Activated CD8-positive, alpha-beta memory T cell treated with anti-CD3 and anti-CD28 coated beads for 24 hours (primary cell): ENCODE measurements around the gene ADCY10.
A peak's percentile ranks its signal among the peaks of the same experiment; 100 is the strongest.
"Not testable (repeated sequence)": the region's sequence is repeated elsewhere in the genome, so short reads cannot be mapped to it uniquely, and the experiment has no call there.

Experiments used
- DNase-seq: peaks from one replicate; pipeline ENCODE4 v3.0.0-alpha.2; 2020

The ADCY10 gene

GRCh38 chr1:167842872-167843271, 71.1 kb downstream of the ADCY10 start:
- DNase-seq: no peak

- no peak for DNase-seq
These were observed 72.4 kb downstream of the ADCY10 start for GRCh38 chr1:167841530-167841929.

- no peak for DNase-seq
These were observed 74.9 kb downstream of the ADCY10 start for GRCh38 chr1:167839009-167839408.

GRCh38 chr1:167837326-167837725, 76.6 kb downstream of the ADCY10 start:
- DNase-seq: no peak

GRCh38 chr1:167836197-167836596, 77.7 kb downstream of the ADCY10 start:
- no peak for DNase-seq

GRCh38 chr1:167833904-167834303, 80.0 kb downstream of the ADCY10 start:
- DNase-seq: no peak

- no peak for DNase-seq
These were observed 81.2 kb downstream of the ADCY10 start for GRCh38 chr1:167832693-167833092.

GRCh38 chr1:167830668-167831067, 83.3 kb downstream of the ADCY10 start:
- not testable (repeated sequence) for DNase-seq

- DNase-seq: no peak
These were observed 84.1 kb downstream of the ADCY10 start for GRCh38 chr1:167829868-167830267.

GRCh38 chr1:167826127-167826526, 87.8 kb downstream of the ADCY10 start:
- DNase-seq: no peak

- DNase-seq: no peak
These were observed 88.4 kb downstream of the ADCY10 start for GRCh38 chr1:167825419-167826079.

GRCh38 chr1:167824163-167824794, 89.7 kb downstream of the ADCY10 start:
- DNase-seq: no peak

GRCh38 chr1:167821969-167822685, 91.8 kb downstream of the ADCY10 start:
- no peak for DNase-seq

GRCh38 chr1:167821356-167821685, 92.6 kb downstream of the ADCY10 start:
- no peak for DNase-seq

- DNase-seq: no peak
These were observed 93.1 kb downstream of the ADCY10 start for GRCh38 chr1:167820684-167821355.

- peak; percentile 69 for DNase-seq
These were observed 93.9 kb downstream of the ADCY10 start for GRCh38 chr1:167819849-167820683.

GRCh38 chr1:167815650-167816049, 98.3 kb downstream of the ADCY10 start:
- no peak for DNase-seq

- no peak for DNase-seq
These were observed 101.0 kb downstream of the ADCY10 start for GRCh38 chr1:167812972-167813371.

- DNase-seq: no peak
These were observed 105.2 kb downstream of the ADCY10 start for GRCh38 chr1:167808690-167809089.

- DNase-seq: no peak
These were observed 105.8 kb downstream of the ADCY10 start for GRCh38 chr1:167808104-167808503.

GRCh38 chr1:167806676-167807075, 107.3 kb downstream of the ADCY10 start:
- DNase-seq: not testable (repeated sequence)

- not testable (repeated sequence) for DNase-seq
These were observed 107.7 kb downstream of the ADCY10 start for GRCh38 chr1:167806235-167806634.
